ENCODE data around the gene STX12. TPM values are rescaled to one million over a fixed set of nuclear protein-coding genes. Genes with fewer than 3 reads are reported as not detected.
"Not testable (repeated sequence)": the region's sequence is repeated elsewhere in the genome, so short reads cannot be mapped to it uniquely, and the experiment has no call there.

The STX12 gene
- total RNA-seq, 1 donor from 2014 or later = 24.1 TPM

- TF ChIP-seq CTCF (IDR thresholded peaks at IDR 0.05) (no peak), EZH2phosphoT487 (IDR thresholded peaks at IDR 0.05) (no peak), EZH2 (IDR thresholded peaks at IDR 0.05) (no peak)
- no peak overlapping the region for H2AFZ ChIP-seq (replicated peaks)
- H3F3A ChIP-seq (ENCODE audit: low read depth) = peaks cover 4% of the 10 kb centered on the region
- peaks cover 3% of the 10 kb centered on the region for H4K20me1 ChIP-seq (ENCODE audit: low read depth)
- H3K4me3 ChIP-seq = no peak overlapping the region
- Mint-ChIP-seq H3K4me3 (no peak overlapping the region), H3K27me3 (ENCODE audit: insufficient read depth, low read depth) (no peaks in the 10 kb centered on the region), H3K27ac (no peak overlapping the region), H3K9me3 (no peaks in the 10 kb centered on the region), H3K36me3 (peaks cover 10% of the 10 kb centered on the region), H3K4me1 (no peaks in the 10 kb centered on the region)
- H3K4me2 ChIP-seq = no peak overlapping the region
- H3K27me3 ChIP-seq = no peaks in the 10 kb centered on the region
- no peaks in the 10 kb centered on the region for H3K36me3 ChIP-seq
- DNase-seq (ENCODE audit: low spot score) = no peak
- no peaks in the 10 kb centered on the region for H3K9me3 ChIP-seq (ENCODE audit: low read depth)
- no peak overlapping the region for H3K9ac ChIP-seq
- no peaks in the 10 kb centered on the region for H3K79me2 ChIP-seq (ENCODE audit: low read depth)
- H3K27ac ChIP-seq = no peak overlapping the region
- H3K4me1 ChIP-seq = no peaks in the 10 kb centered on the region
Measured at GRCh38 chr1:27789540-27790041, 16.6 kb downstream of the STX12 start.

GRCh38 chr1:27790270-27790669 is 17.3 kb downstream of the STX12 start:
- H3K4me1 Mint-ChIP-seq; H3F3A ChIP-seq (ENCODE audit: low read depth); H2AFZ ChIP-seq (replicated peaks); H4K20me1 ChIP-seq (ENCODE audit: low read depth); H3K9me3 ChIP-seq (ENCODE audit: low read depth); H3K79me2 ChIP-seq (ENCODE audit: low read depth); H3K4me3 Mint-ChIP-seq; H3K27ac ChIP-seq; H3K36me3 ChIP-seq; H3K9me3 Mint-ChIP-seq; H3K27me3 ChIP-seq; DNase-seq (ENCODE audit: low spot score); H3K4me3 ChIP-seq; H3K4me2 ChIP-seq; H3K27me3 Mint-ChIP-seq (ENCODE audit: insufficient read depth, low read depth); H3K4me1 ChIP-seq; H3K9ac ChIP-seq; H3K27ac Mint-ChIP-seq: not testable (repeated sequence)
- H3K36me3 Mint-ChIP-seq = peaks cover 10% of the 10 kb centered on the region

- H2AFZ ChIP-seq (replicated peaks) = no peak overlapping the region
- Mint-ChIP-seq H3K4me1 (no peaks in the 10 kb centered on the region), H3K9me3 (no peaks in the 10 kb centered on the region), H3K27me3 (ENCODE audit: insufficient read depth, low read depth) (no peaks in the 10 kb centered on the region), H3K36me3 (peaks cover 12% of the 10 kb centered on the region), H3K4me3 (no peak overlapping the region), H3K27ac (no peak overlapping the region)
- no peak for DNase-seq (ENCODE audit: low spot score)
- no peak overlapping the region for H3K4me2 ChIP-seq
- no peaks in the 10 kb centered on the region for H3K9me3 ChIP-seq (ENCODE audit: low read depth)
- TF ChIP-seq EZH2 (IDR thresholded peaks at IDR 0.05) (no peak), EZH2phosphoT487 (IDR thresholded peaks at IDR 0.05) (no peak), CTCF (IDR thresholded peaks at IDR 0.05) (no peak)
- H3K4me3 ChIP-seq = no peak overlapping the region
- no peaks in the 10 kb centered on the region for H4K20me1 ChIP-seq (ENCODE audit: low read depth)
- no peaks in the 10 kb centered on the region for H3K4me1 ChIP-seq
- H3K27ac ChIP-seq = no peak overlapping the region
- no peak overlapping the region for H3K9ac ChIP-seq
- H3F3A ChIP-seq (ENCODE audit: low read depth) = peaks cover 4% of the 10 kb centered on the region
- H3K79me2 ChIP-seq (ENCODE audit: low read depth) = no peaks in the 10 kb centered on the region
- no peaks in the 10 kb centered on the region for H3K36me3 ChIP-seq
- H3K27me3 ChIP-seq = no peaks in the 10 kb centered on the region
Measured at GRCh38 chr1:27795601-27796000, 22.6 kb downstream of the STX12 start.

- Histone ChIP-seq H3K9me3 (ENCODE audit: low read depth) (no peaks in the 10 kb centered on the region), H3K4me2 (no peak overlapping the region), H3K27me3 (no peaks in the 10 kb centered on the region), H3K27ac (no peak overlapping the region), H3F3A (ENCODE audit: low read depth) (no peaks in the 10 kb centered on the region), H3K36me3 (no peaks in the 10 kb centered on the region), H3K4me1 (no peaks in the 10 kb centered on the region), H2AFZ (replicated peaks) (no peak overlapping the region), H3K79me2 (ENCODE audit: low read depth) (no peaks in the 10 kb centered on the region), H3K9ac (no peak overlapping the region), H4K20me1 (ENCODE audit: low read depth) (no peaks in the 10 kb centered on the region), H3K4me3 (no peak overlapping the region)
- peaks cover 12% of the 10 kb centered on the region for H3K36me3 Mint-ChIP-seq
- no peaks in the 10 kb centered on the region for H3K27me3 Mint-ChIP-seq (ENCODE audit: insufficient read depth, low read depth)
- H3K4me3 Mint-ChIP-seq = no peak overlapping the region
- no peak for TF ChIP-seq EZH2phosphoT487 (IDR thresholded peaks at IDR 0.05)
- no peak for TF ChIP-seq CTCF (IDR thresholded peaks at IDR 0.05)
- TF ChIP-seq EZH2 (IDR thresholded peaks at IDR 0.05) = no peak
- no peaks in the 10 kb centered on the region for H3K4me1 Mint-ChIP-seq
- no peaks in the 10 kb centered on the region for H3K9me3 Mint-ChIP-seq
- no peak for DNase-seq (ENCODE audit: low spot score)
- H3K27ac Mint-ChIP-seq = no peak overlapping the region
Measured at GRCh38 chr1:27804791-27805190, 31.8 kb downstream of the STX12 start.
